ENCODE results near the gene LIN28B.

LIN28B gene

DNA sequence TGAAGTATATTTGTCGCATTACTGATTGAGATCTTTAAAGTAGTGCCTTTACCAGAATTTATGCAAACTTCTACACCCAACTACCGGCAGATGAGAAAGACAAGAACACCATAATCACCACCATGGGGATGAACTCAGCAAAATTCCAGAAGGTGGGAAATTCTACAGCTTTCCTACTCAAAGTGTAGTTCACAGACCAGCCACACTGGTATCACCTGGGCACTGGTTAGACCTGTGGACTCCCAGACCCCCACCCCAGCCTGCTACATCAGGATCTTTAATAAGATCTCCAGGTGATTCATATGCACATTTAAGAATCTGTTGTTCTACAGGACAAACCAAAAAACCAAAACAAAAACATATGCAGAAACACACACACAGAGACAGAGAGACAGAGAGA is 155.0 kb downstream of the LIN28B start:
- Mint-ChIP-seq H3K9me3 (no peaks in the 10 kb centered on the region), H3K36me3 (ENCODE audit: insufficient read depth) (no peaks in the 10 kb centered on the region), H3K4me3 (no peak overlapping the region), H3K27ac (ENCODE audit: low read depth) (no peak overlapping the region), H3K27me3 (peaks cover 58% of the 10 kb centered on the region), H3K4me1 (no peaks in the 10 kb centered on the region)
- no peak for ATAC-seq (replicated peaks; ENCODE audit: extremely low read depth, poor library complexity, severe bottlenecking)
- DNase-seq (ENCODE audit: low spot score in 2 of 2): no peak

- ATAC-seq (replicated peaks; ENCODE audit: extremely low read depth, poor library complexity, severe bottlenecking) (no peak), DNase-seq (ENCODE audit: low spot score in 2 of 2) (no peak)
- H3K27ac Mint-ChIP-seq (ENCODE audit: low read depth): no peak overlapping the region
- H3K27me3 Mint-ChIP-seq: peaks cover 64% of the 10 kb centered on the region
- no peaks in the 10 kb centered on the region for H3K36me3 Mint-ChIP-seq (ENCODE audit: insufficient read depth)
- no peaks in the 10 kb centered on the region for H3K9me3 Mint-ChIP-seq
- H3K4me3 Mint-ChIP-seq: no peak overlapping the region
- H3K4me1 Mint-ChIP-seq: no peaks in the 10 kb centered on the region
These were observed 155.7 kb downstream of the LIN28B start for GRCh38 chr6:105112577-105112976.

DNA sequence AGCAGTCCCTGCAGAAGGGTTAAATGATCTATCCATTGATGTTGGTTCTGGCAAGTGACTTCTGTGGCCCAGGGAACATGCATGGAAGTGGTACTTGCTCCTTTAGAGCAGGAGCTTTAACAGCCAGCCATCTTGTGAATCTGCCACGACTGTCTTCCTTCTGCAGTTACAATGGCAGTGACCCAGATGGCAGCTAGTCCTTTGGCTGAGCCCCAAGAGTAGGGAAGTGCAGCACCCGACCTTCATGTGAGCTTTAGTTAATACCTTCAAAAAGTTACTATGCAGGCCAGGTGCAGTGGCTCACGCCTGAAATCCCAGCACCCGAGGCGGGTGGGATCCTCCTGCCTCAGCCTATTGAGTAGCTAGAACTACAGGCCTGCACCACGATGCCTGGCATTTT is 156.5 kb downstream of the LIN28B start:
- Mint-ChIP-seq H3K36me3 (ENCODE audit: insufficient read depth) (no peaks in the 10 kb centered on the region), H3K9me3 (no peaks in the 10 kb centered on the region), H3K27me3 (peaks cover 65% of the 10 kb centered on the region), H3K4me3 (no peak overlapping the region), H3K27ac (ENCODE audit: low read depth) (no peak overlapping the region), H3K4me1 (no peaks in the 10 kb centered on the region)
- DNase-seq (ENCODE audit: low spot score in 2 of 2) (no peak), ATAC-seq (replicated peaks; ENCODE audit: extremely low read depth, poor library complexity, severe bottlenecking) (no peak)

GRCh38 chr6:105116150-105116549 is 159.2 kb downstream of the LIN28B start:
- no peaks in the 10 kb centered on the region for H3K4me1 Mint-ChIP-seq
- no peak overlapping the region for H3K27ac Mint-ChIP-seq (ENCODE audit: low read depth)
- DNase-seq (ENCODE audit: low spot score in 2 of 2): no peak
- ATAC-seq (replicated peaks; ENCODE audit: extremely low read depth, poor library complexity, severe bottlenecking): no peak
- no peaks in the 10 kb centered on the region for H3K36me3 Mint-ChIP-seq (ENCODE audit: insufficient read depth)
- H3K4me3 Mint-ChIP-seq: no peak overlapping the region
- H3K27me3 Mint-ChIP-seq: peaks cover 48% of the 10 kb centered on the region
- H3K9me3 Mint-ChIP-seq: no peaks in the 10 kb centered on the region

GRCh38 chr6:105120570-105120969 is 163.7 kb downstream of the LIN28B start:
- H3K27ac Mint-ChIP-seq (ENCODE audit: low read depth): no peak overlapping the region
- H3K4me3 Mint-ChIP-seq: no peak overlapping the region
- peaks cover 52% of the 10 kb centered on the region for H3K27me3 Mint-ChIP-seq
- H3K9me3 Mint-ChIP-seq: no peaks in the 10 kb centered on the region
- ATAC-seq (replicated peaks; ENCODE audit: extremely low read depth, poor library complexity, severe bottlenecking): no peak
- no peak for DNase-seq (ENCODE audit: low spot score in 2 of 2)
- H3K4me1 Mint-ChIP-seq: no peaks in the 10 kb centered on the region
- no peaks in the 10 kb centered on the region for H3K36me3 Mint-ChIP-seq (ENCODE audit: insufficient read depth)

- H3K9me3 Mint-ChIP-seq: no peaks in the 10 kb centered on the region
- H3K4me1 Mint-ChIP-seq: no peaks in the 10 kb centered on the region
- no peak for ATAC-seq (replicated peaks; ENCODE audit: extremely low read depth, poor library complexity, severe bottlenecking)
- DNase-seq (ENCODE audit: low spot score in 2 of 2): no peak
- peaks cover 41% of the 10 kb centered on the region for H3K27me3 Mint-ChIP-seq
- no peak overlapping the region for H3K4me3 Mint-ChIP-seq
- no peak overlapping the region for H3K27ac Mint-ChIP-seq (ENCODE audit: low read depth)
- no peaks in the 10 kb centered on the region for H3K36me3 Mint-ChIP-seq (ENCODE audit: insufficient read depth)
These were observed 165.1 kb downstream of the LIN28B start for GRCh38 chr6:105121981-105122380.

DNA sequence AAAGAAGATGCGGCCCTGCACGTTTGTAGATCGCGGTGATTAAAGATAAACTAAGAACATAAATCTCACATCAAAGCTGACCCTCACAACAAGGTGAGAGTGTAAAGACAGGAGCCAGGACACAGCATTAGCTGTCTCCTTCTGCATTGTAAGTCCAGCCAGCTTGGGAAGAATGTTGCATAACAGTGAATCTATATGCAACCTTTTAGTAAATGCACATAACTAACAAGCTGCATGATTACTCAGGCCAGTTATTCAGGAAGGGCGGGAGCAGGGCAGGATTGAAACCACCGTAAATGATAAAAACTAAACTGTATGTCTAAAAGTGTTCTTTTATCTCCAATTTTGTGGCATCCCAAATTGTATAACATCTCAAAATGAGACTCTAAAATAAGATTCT is 165.8 kb downstream of the LIN28B start:
- Mint-ChIP-seq H3K27me3 (peaks cover 34% of the 10 kb centered on the region), H3K36me3 (ENCODE audit: insufficient read depth) (no peaks in the 10 kb centered on the region), H3K27ac (ENCODE audit: low read depth) (no peak overlapping the region), H3K9me3 (no peaks in the 10 kb centered on the region), H3K4me1 (no peaks in the 10 kb centered on the region), H3K4me3 (no peak overlapping the region)
- DNase-seq (ENCODE audit: low spot score in 2 of 2) (no peak), ATAC-seq (replicated peaks; ENCODE audit: extremely low read depth, poor library complexity, severe bottlenecking) (no peak)
